Activated CD4-positive, alpha-beta T cell treated with anti-CD3 and anti-CD28 coated beads for 36 hours (primary cell): ENCODE results near the gene AQP12B. TPM values are rescaled to one million over a fixed set of nuclear protein-coding genes. Genes with fewer than 3 reads are reported as not detected.
"Not testable (repeated sequence)": the region's sequence is repeated elsewhere in the genome, so short reads cannot be mapped to it uniquely, and the experiment has no call there.

Experiments
- ATAC-seq: fragments of 200-7000 bp; cut with Tn5 transposase; one replicate; pipeline ENCODE4 v1.10.0; 2021; ENCODE audit warnings: mild to moderate bottlenecking, moderate library complexity
- CTCF ChIA-PET: fragments of 350-600 bp; sonication (Branson Sonifier 250); formaldehyde crosslinking; loops from one replicate; lab custom pipeline; 2021; ENCODE audit warnings: antibody characterized with exemption; lab: Charles Lee
- POLR2A ChIA-PET: fragments of 350-600 bp; sonication (Branson Sonifier 250); formaldehyde crosslinking; loops from one replicate; lab custom pipeline; 2021; ENCODE audit warnings: antibody characterized with exemption, inconsistent platforms; lab: Charles Lee
- DNase-seq: peaks from one replicate; pipeline ENCODE4 v3.0.0-alpha.2; 2020
- H3K27ac Mint-ChIP-seq: one replicate; pipeline ENCODE4 v1.8.0; 2021; ENCODE audit warnings: mixed read lengths
- H3K27me3 Mint-ChIP-seq: one replicate; pipeline ENCODE4 v1.8.0; 2021; ENCODE audit warnings: mixed read lengths
- H3K36me3 Mint-ChIP-seq: one replicate; pipeline ENCODE4 v1.8.0; 2021; ENCODE audit warnings: low read depth, mixed read lengths
- H3K4me1 Mint-ChIP-seq: one replicate; pipeline ENCODE4 v1.8.0; 2021; ENCODE audit warnings: mixed read lengths
- H3K4me3 Mint-ChIP-seq: one replicate; pipeline ENCODE4 v1.8.0; 2021; ENCODE audit warnings: mild to moderate bottlenecking, moderate library complexity, mixed read lengths
- H3K9me3 Mint-ChIP-seq: one replicate; pipeline ENCODE4 v1.8.0; 2021; ENCODE audit warnings: low read depth, mixed read lengths
- intact Hi-C, 2 experiments: fragments of 100-400 bp; cut with DNase I in 1 of 2; cut with micrococcal nuclease in 1 of 2; formaldehyde crosslinking; loops; one replicate each; pipeline versions ENCODE4 v1.14.2 to v1.15.1; 2022 to 2024; cut with DNase I, micrococcal nuclease
- total RNA-seq, 2 experiments: library from RNA; stranded (reverse); gene quantifications; one replicate each; pipeline ENCODE4 v1.2.3, GENCODE V29; 2021

Gene AQP12B
- total RNA-seq, 2 experiments from 2014 or later = not detected

DNA sequence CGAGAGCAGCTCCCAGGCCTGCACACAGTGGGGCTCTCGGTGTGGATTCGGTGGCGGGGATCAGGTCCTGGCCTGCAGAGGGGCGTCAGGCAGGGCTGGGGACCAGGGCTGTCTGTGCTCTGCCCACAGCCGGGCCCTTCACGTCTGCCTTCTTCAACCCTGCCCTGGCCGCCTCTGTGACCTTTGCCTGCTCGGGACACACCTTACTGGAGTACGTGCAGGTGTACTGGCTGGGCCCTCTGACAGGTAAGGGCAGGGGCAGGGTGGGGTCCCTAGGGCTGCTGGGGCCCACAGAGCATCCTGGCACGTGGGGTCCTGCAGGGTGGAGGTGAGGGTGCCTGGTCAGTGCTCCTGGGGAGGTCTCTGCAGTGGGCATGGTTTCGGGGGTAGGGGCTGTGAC, 11.6 kb upstream of the AQP12B start:
- H3K9me3 Mint-ChIP-seq, H3K4me3 Mint-ChIP-seq, POLR2A ChIA-PET, H3K27me3 Mint-ChIP-seq, ATAC-seq, H3K36me3 Mint-ChIP-seq, intact Hi-C loops, H3K27ac Mint-ChIP-seq, CTCF ChIA-PET, H3K4me1 Mint-ChIP-seq, DNase-seq: not testable (repeated sequence)

DNA sequence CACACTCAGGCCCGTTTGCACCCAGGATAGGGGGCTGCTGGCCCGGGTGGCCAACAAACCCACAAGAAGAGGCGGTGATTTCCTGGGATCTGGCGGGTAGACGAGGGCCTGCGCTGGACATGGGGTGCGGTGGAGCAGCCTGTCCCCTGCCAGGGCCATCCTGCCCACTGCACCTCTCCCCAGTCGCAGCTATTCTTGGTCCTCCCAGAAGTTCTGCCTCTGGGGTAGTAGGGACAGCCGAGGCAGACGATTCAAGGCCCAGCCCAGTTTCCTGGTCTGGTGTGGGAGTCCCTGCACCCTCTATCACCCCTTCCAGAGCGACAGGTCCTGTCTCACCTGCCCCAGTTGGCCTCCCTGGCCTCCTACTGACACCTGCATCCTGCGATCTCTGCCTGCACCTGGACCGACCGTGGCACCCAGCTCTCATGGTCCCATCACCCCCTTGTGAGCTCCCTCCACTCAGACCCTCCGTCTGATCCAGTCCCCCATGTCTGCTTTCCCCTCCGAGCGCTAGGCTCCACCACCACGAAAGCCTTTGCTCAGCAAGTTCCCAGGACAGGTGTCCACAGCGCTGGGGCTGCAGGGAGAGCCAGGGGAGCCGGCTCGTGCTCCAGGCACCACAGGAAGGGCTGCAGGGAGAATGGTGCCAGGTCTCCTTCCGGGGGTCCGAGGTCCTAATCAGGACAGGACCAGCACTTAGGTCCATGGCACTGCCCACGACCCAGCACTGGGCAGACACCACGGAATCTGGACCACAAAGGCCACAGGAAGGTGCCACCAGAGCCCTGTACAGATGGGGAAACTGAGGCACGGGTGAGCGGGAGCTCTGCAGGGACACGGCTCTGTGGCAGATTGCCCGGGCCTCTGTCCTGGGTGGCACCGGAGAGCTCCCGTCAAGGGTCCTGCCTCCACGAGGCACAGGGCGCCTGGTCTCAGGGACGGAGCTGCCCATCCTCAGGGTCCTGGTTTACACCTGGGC, 10.2 kb upstream of the AQP12B start:
- intact Hi-C loops, H3K27ac Mint-ChIP-seq, H3K4me3 Mint-ChIP-seq: not testable (repeated sequence)

DNA sequence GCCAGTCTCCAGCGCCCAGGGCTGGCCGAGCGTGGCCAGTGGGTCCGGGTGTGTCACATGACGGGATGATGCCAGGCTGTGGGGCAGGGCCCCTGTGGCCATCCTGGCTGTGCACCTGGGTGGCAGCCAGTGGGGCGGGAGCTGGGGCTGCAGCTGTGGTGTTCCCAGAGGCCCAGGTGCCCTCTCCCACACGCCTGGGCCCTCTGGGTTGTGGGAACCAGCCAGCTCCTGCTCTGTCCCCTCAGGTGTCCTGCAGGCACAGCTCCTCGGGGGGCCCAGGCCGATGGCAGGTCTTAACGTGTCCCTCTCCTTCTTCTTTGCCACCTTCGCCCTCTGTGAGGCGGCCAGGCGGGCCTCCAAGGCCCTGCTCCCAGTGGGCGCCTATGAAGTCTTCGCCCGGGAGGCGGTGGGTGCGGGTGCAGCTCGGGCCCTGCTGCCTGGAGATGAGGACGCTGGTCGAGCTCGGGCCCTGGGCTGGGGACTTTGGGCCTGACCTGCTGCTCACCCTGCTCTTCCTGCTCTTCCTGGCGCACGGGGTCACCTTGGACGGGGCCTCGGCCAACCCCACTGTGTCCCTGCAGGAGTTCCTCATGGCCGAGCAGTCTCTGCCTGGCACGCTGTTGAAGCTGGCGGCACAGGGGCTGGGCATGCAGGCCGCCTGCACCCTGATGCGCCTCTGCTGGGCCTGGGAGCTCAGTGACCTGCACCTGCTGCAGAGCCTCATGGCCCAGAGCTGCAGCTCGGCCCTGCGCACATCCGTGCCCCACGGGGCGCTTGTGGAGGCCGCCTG, 9.1 kb upstream of the AQP12B start, which contains the start of gene AQP12A:
AQP12A (plus strand) TSS at position 236 of the 790 bp plus-strand sequence; CDS start at position 284, 48 bp downstream.
- H3K4me1 Mint-ChIP-seq, DNase-seq, H3K36me3 Mint-ChIP-seq, H3K9me3 Mint-ChIP-seq, H3K27ac Mint-ChIP-seq, POLR2A ChIA-PET, H3K4me3 Mint-ChIP-seq, ATAC-seq, CTCF ChIA-PET, H3K27me3 Mint-ChIP-seq, intact Hi-C loops: not testable (repeated sequence)

More for the DNA sequence above, 10.2 kb upstream of the AQP12B start:
- H3K9me3 Mint-ChIP-seq, ATAC-seq, POLR2A ChIA-PET, H3K27me3 Mint-ChIP-seq, H3K36me3 Mint-ChIP-seq, H3K4me1 Mint-ChIP-seq, CTCF ChIA-PET, DNase-seq: not testable (repeated sequence)

DNA sequence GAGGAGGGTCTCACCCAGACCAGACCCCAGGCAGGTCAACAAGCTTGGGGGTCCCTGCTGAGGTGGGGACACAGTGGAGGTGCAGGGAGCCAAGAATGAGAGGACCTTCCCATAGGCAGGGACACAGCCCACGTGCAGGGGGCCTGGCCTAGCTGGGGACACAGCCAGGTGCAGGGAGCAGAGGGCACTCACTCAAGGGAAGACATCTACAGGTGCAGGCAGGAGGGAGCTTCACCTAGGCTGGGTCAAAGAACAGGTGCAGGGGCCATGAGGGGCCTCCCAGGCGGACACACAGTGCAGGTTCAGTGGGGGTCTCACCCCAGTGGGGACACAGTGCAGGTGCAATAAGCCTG, 8.4 kb upstream of the AQP12B start:
- CTCF ChIA-PET, POLR2A ChIA-PET, intact Hi-C loops, H3K27me3 Mint-ChIP-seq, DNase-seq, H3K4me1 Mint-ChIP-seq, H3K27ac Mint-ChIP-seq, ATAC-seq, H3K9me3 Mint-ChIP-seq, H3K4me3 Mint-ChIP-seq, H3K36me3 Mint-ChIP-seq: not testable (repeated sequence)

DNA sequence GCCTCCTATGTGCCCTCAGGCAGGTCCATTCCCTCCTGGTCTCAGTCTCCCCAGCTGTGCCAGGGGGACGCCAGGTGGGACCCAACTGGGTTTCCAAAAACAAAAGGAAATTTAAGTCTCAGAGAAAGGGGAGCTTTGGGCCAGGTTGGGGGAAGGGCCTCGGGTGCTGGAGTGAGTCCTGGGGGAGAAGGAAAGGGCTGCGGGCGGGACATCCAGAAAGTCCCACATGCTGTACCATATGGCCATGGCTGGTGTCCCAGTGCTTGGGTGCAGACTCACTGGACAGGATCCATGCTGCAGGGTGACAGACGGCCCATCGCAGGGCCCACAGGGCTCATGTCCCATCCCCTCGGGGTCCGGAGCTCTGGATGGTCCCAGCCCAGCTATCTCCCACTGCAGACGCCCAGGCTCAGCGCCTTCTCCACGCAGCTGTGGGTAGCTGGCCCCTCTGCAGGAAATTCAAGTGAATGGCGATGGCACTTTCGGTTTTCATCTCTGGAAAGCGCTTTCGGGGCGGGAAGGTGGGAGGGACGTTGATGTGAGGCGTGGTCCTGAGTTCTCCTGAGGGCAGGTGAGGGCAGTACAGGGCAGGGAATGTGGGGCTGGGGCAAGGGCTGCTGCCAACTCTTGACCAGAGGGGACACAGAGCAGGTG, 7.9 kb upstream of the AQP12B start:
- intact Hi-C loops, H3K4me3 Mint-ChIP-seq, H3K36me3 Mint-ChIP-seq, H3K27me3 Mint-ChIP-seq, DNase-seq, H3K9me3 Mint-ChIP-seq, H3K27ac Mint-ChIP-seq, CTCF ChIA-PET, H3K4me1 Mint-ChIP-seq, POLR2A ChIA-PET: not testable (repeated sequence)
- peak; percentile 47 for ATAC-seq

DNA sequence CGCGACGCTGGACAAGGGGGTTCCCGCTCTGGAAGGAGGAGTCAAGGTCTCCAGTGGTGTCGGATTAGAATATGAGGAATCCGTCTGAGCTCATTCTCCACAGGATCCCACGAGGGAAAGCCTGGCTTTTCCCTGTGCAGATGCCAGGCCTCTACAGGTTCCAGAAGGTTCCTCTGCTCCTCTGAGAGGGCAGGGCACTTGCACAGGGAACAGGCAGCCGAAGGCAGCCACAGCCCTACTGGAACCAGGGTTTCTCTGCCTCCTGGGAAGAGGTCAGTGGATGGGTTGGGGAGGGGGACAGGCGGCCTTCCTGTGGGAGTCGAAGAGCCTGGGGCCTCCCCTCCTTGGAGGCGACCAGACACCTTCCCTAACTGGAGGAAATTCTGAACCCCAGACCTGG, 7.3 kb upstream of the AQP12B start:
- intact Hi-C loops = no loop called here
- H3K9me3 Mint-ChIP-seq = no peaks in the 10 kb centered on the region
- no peak overlapping the region for H3K27ac Mint-ChIP-seq
- POLR2A ChIA-PET = no interaction called here
- no peaks in the 10 kb centered on the region for H3K36me3 Mint-ChIP-seq
- CTCF ChIA-PET = interaction anchor here (0.7 kb wide), 1 partner anchor 281 kb away, joined by 3 read pairs; no protein-coding TSS in a partner anchor
- no peak for ATAC-seq
- no peaks in the 10 kb centered on the region for H3K27me3 Mint-ChIP-seq
- no peak for DNase-seq
- no peak overlapping the region for H3K4me3 Mint-ChIP-seq
- no peaks in the 10 kb centered on the region for H3K4me1 Mint-ChIP-seq

DNA sequence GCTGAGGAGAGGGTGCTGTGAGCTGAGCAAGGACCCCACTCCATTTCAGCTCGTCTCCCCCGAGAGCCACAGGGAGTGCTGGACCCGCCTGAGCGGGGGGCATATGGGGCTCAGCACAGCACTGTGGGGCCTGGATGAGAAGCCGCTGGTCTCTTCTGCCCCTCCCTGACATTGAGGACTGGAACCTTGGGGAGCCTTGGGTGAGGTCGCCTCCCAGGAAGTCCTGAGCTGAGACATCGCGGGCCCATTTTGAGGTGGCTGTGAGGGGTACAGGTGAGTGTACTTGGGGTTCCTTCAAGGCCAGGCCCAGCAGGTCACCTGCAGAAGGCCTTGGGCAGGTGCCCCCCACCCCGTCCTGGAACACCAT, 5.9 kb upstream of the AQP12B start:
- DNase-seq (no peak), ATAC-seq (no peak)
- ChIA-PET CTCF (no interaction called here), POLR2A (no interaction called here)
- Mint-ChIP-seq H3K4me3 (no peak overlapping the region), H3K36me3 (no peaks in the 10 kb centered on the region), H3K4me1 (no peaks in the 10 kb centered on the region), H3K9me3 (no peaks in the 10 kb centered on the region), H3K27ac (no peak overlapping the region), H3K27me3 (no peaks in the 10 kb centered on the region)
- intact Hi-C loops = no loop called here

DNA sequence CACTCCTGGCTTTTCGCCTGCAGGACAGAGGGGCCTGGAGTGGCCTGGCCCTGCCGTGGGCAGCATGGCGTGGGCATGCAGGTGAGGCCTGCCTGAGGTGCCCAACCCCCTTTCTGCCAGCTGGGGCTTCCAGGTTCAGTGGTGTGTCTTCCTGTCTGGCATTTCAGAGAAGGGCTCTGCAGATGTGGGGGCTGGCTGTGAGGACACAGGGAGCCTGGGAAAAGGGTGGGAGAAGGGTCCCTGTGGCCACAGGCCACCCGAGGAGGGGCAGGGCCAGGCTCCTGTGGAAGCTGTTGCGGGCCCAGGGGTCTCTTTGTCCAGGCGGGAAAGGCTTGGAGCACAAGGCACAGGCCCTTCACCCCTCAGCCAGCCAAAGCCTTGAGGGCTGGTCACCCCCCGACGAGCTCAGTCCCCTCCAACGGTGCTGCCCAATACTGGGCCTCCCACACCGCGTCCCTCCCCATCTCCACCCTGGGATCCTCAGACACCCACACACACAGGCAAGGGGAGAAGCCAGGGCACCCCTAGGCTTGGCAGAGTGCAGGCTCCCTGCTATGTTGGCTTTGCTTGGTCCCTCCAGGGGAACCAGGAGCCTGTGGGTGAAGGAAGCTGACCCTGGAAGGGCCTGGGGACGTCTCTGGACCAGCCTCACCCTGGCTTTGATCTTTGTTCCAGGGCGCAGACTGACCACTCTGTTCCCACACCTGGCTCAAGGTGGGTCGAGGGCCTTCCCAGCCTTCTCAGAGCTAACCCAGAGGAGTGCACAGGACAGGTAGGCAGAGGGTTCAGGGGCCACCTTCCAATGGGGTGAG, 5.3 kb upstream of the AQP12B start:
- DNase-seq (no peak), ATAC-seq (no peak)
- no peak overlapping the region for H3K4me3 Mint-ChIP-seq
- CTCF ChIA-PET = no interaction called here
- no peaks in the 10 kb centered on the region for H3K36me3 Mint-ChIP-seq
- no peak overlapping the region for H3K27ac Mint-ChIP-seq
- no peaks in the 10 kb centered on the region for H3K27me3 Mint-ChIP-seq
- POLR2A ChIA-PET = no interaction called here
- intact Hi-C loops = no loop called here
- no peaks in the 10 kb centered on the region for H3K9me3 Mint-ChIP-seq
- no peaks in the 10 kb centered on the region for H3K4me1 Mint-ChIP-seq

DNA sequence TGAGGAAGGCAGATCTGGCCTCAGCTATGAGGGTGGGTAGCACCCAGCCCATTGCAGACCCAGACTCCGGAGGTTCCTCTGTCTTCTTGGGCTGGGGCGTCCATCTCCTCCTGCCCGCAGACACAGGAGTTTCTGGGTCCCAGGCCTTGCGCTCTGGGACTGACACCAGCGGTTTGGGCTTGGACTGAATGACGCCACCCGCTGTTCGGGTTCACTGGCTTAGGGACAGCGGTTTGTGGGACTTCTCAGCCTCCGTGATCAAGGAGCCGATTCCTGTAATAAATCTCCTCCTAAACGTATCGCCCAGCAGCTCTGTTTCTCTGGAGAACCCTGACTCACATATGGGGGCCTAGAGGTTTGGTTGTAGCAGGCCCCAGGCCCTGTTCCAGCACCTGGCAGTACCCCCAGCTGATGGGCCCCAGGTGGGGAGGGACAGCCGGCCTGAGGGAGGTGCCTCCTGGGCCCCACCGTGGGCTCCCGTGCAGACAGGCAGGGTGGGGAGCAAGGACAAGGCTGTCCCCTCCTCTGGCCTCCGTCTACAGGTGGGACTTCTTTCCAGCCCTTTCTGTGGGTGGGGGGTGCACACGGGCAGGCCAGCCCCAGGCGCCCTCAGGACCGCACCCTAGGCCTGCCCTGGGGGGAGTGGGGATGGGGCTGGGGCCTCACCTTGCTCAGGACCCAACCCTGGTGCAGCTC, 4.5 kb upstream of the AQP12B start:
- H3K9me3 Mint-ChIP-seq = no peaks in the 10 kb centered on the region

DNA sequence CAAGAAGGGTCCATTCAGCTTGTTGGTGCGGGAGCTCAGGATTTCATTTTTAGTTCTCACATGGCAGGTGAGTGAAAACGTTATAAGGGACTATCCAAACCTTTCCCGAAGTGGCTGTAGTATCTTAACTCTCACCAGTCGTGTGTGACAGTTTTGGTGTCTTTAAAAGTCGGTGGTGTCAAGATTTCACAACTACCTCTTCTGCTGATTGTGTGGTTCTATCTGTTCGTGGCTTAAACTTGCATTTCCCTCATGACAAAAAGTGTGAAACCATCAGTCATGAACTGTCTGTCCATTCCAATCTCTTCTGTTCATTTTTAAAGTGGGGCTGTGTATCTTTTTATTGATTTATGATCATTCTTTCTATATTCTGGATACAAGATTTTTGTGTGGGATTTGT, 3.8 kb upstream of the AQP12B start:
- Mint-ChIP-seq H3K4me1 (no peaks in the 10 kb centered on the region), H3K27me3 (no peaks in the 10 kb centered on the region), H3K36me3 (no peaks in the 10 kb centered on the region), H3K9me3 (no peaks in the 10 kb centered on the region), H3K27ac (no peak overlapping the region), H3K4me3 (no peak overlapping the region)
- intact Hi-C loops = no loop called here
- POLR2A ChIA-PET = no interaction called here
- DNase-seq (no peak), ATAC-seq (no peak)
- CTCF ChIA-PET = no interaction called here

More for the DNA sequence above, 4.5 kb upstream of the AQP12B start:
- no peak for ATAC-seq
- intact Hi-C loops = no loop called here
- H3K27ac Mint-ChIP-seq = no peak overlapping the region
- CTCF ChIA-PET = no interaction called here
- no peaks in the 10 kb centered on the region for H3K36me3 Mint-ChIP-seq
- no peak overlapping the region for H3K4me3 Mint-ChIP-seq
- no peak for DNase-seq
- H3K4me1 Mint-ChIP-seq = no peaks in the 10 kb centered on the region
- H3K27me3 Mint-ChIP-seq = no peaks in the 10 kb centered on the region
- POLR2A ChIA-PET = no interaction called here
